ENCODE results near the gene ADAP2. TPM values are rescaled to one million over a fixed set of nuclear protein-coding genes. Genes with fewer than 3 reads are reported as not detected.
"Not testable (repeated sequence)": the region's sequence is repeated elsewhere in the genome, so short reads cannot be mapped to it uniquely, and the experiment has no call there.

ADAP2 gene
- total RNA-seq, 3 donors from 2014 or later, result 7.5 to 40.0 (median 12.3) TPM

GRCh38 chr17:30930495-30930894 is 8.8 kb downstream of the ADAP2 start:
- Histone ChIP-seq H3K4me1 (no peaks in the 10 kb centered on the region), H3K27ac (no peak overlapping the region), H3K27me3 (no peaks in the 10 kb centered on the region), H3K4me3 (no peak overlapping the region), H3K36me3 (no peaks in the 10 kb centered on the region), H3K9me3 (no peaks in the 10 kb centered on the region)
- no peak for DNase-seq (ENCODE audit: low spot score in 2 of 2)
- intact Hi-C loops (cut with DNase I; ENCODE audit: low total_unique reads), result no loop called here
- TF ChIP-seq CTCF (IDR thresholded peaks at IDR 0.05), result no peak
- TF ChIP-seq POLR2A (IDR thresholded peaks at IDR 0.05), result no peak
- TF ChIP-seq POLR2AphosphoS5 (IDR thresholded peaks at IDR 0.05), result no peak

GRCh38 chr17:30931582-30931981 is 9.8 kb downstream of the ADAP2 start:
- DNase-seq (ENCODE audit: low spot score in 2 of 2); H3K27me3 ChIP-seq; H3K27ac ChIP-seq; H3K9me3 ChIP-seq; H3K4me1 ChIP-seq; H3K36me3 ChIP-seq; H3K4me3 ChIP-seq; intact Hi-C loops (cut with DNase I; ENCODE audit: low total_unique reads): not testable (repeated sequence)

GRCh38 chr17:30933966-30934365 is 12.2 kb downstream of the ADAP2 start:
- intact Hi-C loops (cut with DNase I; ENCODE audit: low total_unique reads), result no loop called here
- H3K27ac ChIP-seq, result no peak overlapping the region

GRCh38 chr17:30939051-30939689 is 17.4 kb downstream of the ADAP2 start:
- no peaks in the 10 kb centered on the region for H3K4me1 ChIP-seq
- DNase-seq (ENCODE audit: low spot score in 2 of 2), result no peak
- H3K27ac ChIP-seq, result no peak overlapping the region
- no peaks in the 10 kb centered on the region for H3K27me3 ChIP-seq
- H3K36me3 ChIP-seq, result no peaks in the 10 kb centered on the region
- intact Hi-C loops (cut with DNase I; ENCODE audit: low total_unique reads), result no loop called here
- H3K9me3 ChIP-seq, result no peaks in the 10 kb centered on the region
- H3K4me3 ChIP-seq, result no peak overlapping the region
- TF ChIP-seq POLR2AphosphoS5 (IDR thresholded peaks at IDR 0.05), result no peak
- no peak for TF ChIP-seq CTCF (IDR thresholded peaks at IDR 0.05)
- no peak for TF ChIP-seq POLR2A (IDR thresholded peaks at IDR 0.05)

More at GRCh38 chr17:30933966-30934365, 12.2 kb downstream of the ADAP2 start:
- Histone ChIP-seq H3K4me1 (no peaks in the 10 kb centered on the region), H3K36me3 (no peaks in the 10 kb centered on the region), H3K27me3 (no peaks in the 10 kb centered on the region), H3K9me3 (no peaks in the 10 kb centered on the region), H3K4me3 (no peak overlapping the region)
- DNase-seq (ENCODE audit: low spot score in 2 of 2), result no peak
- TF ChIP-seq POLR2A (IDR thresholded peaks at IDR 0.05), result no peak
- TF ChIP-seq POLR2AphosphoS5 (IDR thresholded peaks at IDR 0.05), result no peak
- no peak for TF ChIP-seq CTCF (IDR thresholded peaks at IDR 0.05)

DNA sequence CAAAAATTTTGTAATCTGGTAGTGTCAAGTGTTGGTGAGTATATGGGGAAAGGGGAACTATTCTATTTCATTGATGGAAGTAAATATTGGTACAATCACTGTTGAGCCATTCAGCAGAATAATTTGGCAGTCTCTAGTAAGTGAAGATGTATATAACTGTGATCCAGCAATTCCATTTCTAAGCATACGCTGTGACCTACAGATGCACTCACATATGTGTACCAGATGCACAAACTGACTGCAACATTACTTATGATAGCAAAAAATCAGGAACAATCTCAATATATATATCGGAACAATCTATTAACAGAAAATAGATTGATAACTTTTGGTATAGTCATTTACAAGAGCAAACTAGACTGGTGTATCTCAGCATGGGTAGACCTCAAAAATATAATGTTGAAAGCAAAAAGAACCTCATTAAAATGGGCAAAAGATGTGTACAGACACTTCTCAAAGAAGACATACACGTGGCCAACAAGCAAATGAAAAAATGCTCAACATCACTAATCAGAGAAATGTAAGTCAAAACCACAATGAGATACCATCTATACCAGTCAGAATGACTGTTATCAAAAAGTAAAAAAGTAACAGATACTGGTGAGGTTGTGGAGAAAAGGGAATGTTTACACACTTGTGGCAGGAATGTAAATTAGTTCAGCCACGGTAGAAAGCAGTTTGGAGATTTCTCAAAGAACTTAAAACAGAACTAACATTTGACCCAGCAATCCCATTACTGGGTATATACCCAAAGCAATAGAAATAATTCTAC is 20.7 kb downstream of the ADAP2 start:
- H3K27me3 ChIP-seq, result no peaks in the 10 kb centered on the region
- no peaks in the 10 kb centered on the region for H3K36me3 ChIP-seq
- no peaks in the 10 kb centered on the region for H3K4me1 ChIP-seq
- no peaks in the 10 kb centered on the region for H3K9me3 ChIP-seq
- no peak for TF ChIP-seq POLR2A (IDR thresholded peaks at IDR 0.05)
- no peak for TF ChIP-seq CTCF (IDR thresholded peaks at IDR 0.05)
- no peak overlapping the region for H3K4me3 ChIP-seq
- DNase-seq (ENCODE audit: low spot score in 2 of 2), result no peak
- H3K27ac ChIP-seq, result no peak overlapping the region
- intact Hi-C loops (cut with DNase I; ENCODE audit: low total_unique reads), result no loop called here
